HEK293T (cell line): ENCODE results near the gene ZNF442.

Experiments
- ARNT ChIP-seq: fragments of 450-650 bp; IDR thresholded peaks from 2 replicates; pipeline ENCODE4 v1.6.1; 2017; ENCODE audit warnings: mild to moderate bottlenecking
- PKNOX1 ChIP-seq: fragments of 450-650 bp; IDR thresholded peaks from 2 replicates; pipeline ENCODE4 v1.6.1; 2016
- SP1 ChIP-seq: fragments of 450-650 bp; IDR thresholded peaks from 2 replicates; pipeline ENCODE4 v1.6.1; 2017
- ZNF384 ChIP-seq: fragments of 450-650 bp; IDR thresholded peaks from 2 replicates; pipeline ENCODE4 v1.6.1; 2016

GRCh38 chr19:12350890-12351197, 14.6 kb downstream of the ZNF442 start:
- TF ChIP-seq PKNOX1 (no peak), ARNT (no peak), ZNF384 (no peak), SP1 (no peak)
